Measurements from ENCODE around the gene MAST2.

DNA sequence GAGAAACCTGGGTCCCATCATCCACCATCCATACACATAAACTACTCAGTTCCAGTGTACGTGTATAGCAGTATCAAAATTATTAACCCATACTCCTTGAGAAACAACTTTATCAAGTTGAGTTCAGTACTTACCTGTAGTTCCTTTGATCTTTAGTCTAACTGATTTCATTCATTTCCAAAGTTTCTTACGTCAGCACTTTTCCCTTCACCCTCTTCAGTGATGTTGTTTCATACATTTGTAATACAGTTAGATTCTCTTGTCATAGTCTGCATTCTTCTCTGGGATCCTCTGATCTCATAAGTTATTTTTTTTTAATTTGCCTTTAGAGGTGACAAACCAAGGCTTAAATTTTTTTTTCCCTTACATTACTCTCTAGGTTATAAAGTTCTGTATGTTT is 185.8 kb downstream of the MAST2 start:
- TF ChIP-seq, protein P1, sequence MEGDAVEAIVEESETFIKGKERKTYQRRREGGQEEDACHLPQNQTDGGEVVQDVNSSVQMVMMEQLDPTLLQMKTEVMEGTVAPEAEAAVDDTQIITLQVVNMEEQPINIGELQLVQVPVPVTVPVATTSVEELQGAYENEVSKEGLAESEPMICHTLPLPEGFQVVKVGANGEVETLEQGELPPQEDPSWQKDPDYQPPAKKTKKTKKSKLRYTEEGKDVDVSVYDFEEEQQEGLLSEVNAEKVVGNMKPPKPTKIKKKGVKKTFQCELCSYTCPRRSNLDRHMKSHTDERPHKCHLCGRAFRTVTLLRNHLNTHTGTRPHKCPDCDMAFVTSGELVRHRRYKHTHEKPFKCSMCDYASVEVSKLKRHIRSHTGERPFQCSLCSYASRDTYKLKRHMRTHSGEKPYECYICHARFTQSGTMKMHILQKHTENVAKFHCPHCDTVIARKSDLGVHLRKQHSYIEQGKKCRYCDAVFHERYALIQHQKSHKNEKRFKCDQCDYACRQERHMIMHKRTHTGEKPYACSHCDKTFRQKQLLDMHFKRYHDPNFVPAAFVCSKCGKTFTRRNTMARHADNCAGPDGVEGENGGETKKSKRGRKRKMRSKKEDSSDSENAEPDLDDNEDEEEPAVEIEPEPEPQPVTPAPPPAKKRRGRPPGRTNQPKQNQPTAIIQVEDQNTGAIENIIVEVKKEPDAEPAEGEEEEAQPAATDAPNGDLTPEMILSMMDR (IDR thresholded peaks at IDR 0.05) = no peak
- TF ChIP-seq, protein P2, sequence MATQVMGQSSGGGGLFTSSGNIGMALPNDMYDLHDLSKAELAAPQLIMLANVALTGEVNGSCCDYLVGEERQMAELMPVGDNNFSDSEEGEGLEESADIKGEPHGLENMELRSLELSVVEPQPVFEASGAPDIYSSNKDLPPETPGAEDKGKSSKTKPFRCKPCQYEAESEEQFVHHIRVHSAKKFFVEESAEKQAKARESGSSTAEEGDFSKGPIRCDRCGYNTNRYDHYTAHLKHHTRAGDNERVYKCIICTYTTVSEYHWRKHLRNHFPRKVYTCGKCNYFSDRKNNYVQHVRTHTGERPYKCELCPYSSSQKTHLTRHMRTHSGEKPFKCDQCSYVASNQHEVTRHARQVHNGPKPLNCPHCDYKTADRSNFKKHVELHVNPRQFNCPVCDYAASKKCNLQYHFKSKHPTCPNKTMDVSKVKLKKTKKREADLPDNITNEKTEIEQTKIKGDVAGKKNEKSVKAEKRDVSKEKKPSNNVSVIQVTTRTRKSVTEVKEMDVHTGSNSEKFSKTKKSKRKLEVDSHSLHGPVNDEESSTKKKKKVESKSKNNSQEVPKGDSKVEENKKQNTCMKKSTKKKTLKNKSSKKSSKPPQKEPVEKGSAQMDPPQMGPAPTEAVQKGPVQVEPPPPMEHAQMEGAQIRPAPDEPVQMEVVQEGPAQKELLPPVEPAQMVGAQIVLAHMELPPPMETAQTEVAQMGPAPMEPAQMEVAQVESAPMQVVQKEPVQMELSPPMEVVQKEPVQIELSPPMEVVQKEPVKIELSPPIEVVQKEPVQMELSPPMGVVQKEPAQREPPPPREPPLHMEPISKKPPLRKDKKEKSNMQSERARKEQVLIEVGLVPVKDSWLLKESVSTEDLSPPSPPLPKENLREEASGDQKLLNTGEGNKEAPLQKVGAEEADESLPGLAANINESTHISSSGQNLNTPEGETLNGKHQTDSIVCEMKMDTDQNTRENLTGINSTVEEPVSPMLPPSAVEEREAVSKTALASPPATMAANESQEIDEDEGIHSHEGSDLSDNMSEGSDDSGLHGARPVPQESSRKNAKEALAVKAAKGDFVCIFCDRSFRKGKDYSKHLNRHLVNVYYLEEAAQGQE (IDR thresholded peaks at IDR 0.05; ENCODE audit: insufficient read depth in 1 of 2, low read depth in 2 of 2, low read length in 1 of 2) = no peak
- no peak for TF ChIP-seq TCF7L2 (IDR thresholded peaks at IDR 0.05; ENCODE audit: low read depth, low read length)
- TF ChIP-seq POLR2AphosphoS5 (IDR thresholded peaks at IDR 0.05; ENCODE audit: low read depth, low read length) = no peak
